ENCODE data around the gene FBXL7. TPM values are rescaled to one million over a fixed set of nuclear protein-coding genes. Genes with fewer than 3 reads are reported as not detected.
"Not testable (repeated sequence)": the region's sequence is repeated elsewhere in the genome, so short reads cannot be mapped to it uniquely, and the experiment has no call there.

Gene FBXL7
- polyA plus RNA-seq, 4 donors, result 0.22 to 4.2 (median 2.7) TPM

GRCh38 chr5:15852217-15852616 is 352.2 kb downstream of the FBXL7 start:
- no peaks in the 10 kb centered on the region for H3K36me3 ChIP-seq (ENCODE audit: control insufficient read depth in 3 of 3, insufficient read depth in 2 of 3, low read depth in 1 of 3, low read length in 3 of 3)
- FAIRE-seq, result no peak
- 68 to 89% (median 72%) methylated on average over 3 of the region's 3 CpGs for WGBS, 3 donors
- H3K9me3 ChIP-seq (ENCODE audit: control insufficient read depth in 2 of 2, insufficient read depth in 1 of 2, low read depth in 1 of 2, low read length in 1 of 2), result no peaks in the 10 kb centered on the region
- H3K4me3 ChIP-seq (ENCODE audit: low read depth in 1 of 3, low read length in 3 of 3), result no peak overlapping the region
- H3K4me1 ChIP-seq (ENCODE audit: control insufficient read depth in 3 of 3, insufficient read depth in 2 of 3, low read depth in 1 of 3, low read length in 2 of 3), result no peaks in the 10 kb centered on the region
- no peaks in the 10 kb centered on the region for H3K27me3 ChIP-seq (ENCODE audit: control insufficient read depth in 3 of 3, insufficient read depth in 3 of 3, low read length in 3 of 3)
- no peak overlapping the region for H3K27ac ChIP-seq (ENCODE audit: low read depth in 1 of 3, low read length in 2 of 3)
- DNase-seq, result no peak

- Histone ChIP-seq H3K9me3 (ENCODE audit: control insufficient read depth in 2 of 2, insufficient read depth in 1 of 2, low read depth in 1 of 2, low read length in 1 of 2) (no peaks in the 10 kb centered on the region), H3K36me3 (ENCODE audit: control insufficient read depth in 3 of 3, insufficient read depth in 2 of 3, low read depth in 1 of 3, low read length in 3 of 3) (no peaks in the 10 kb centered on the region), H3K4me1 (ENCODE audit: control insufficient read depth in 3 of 3, insufficient read depth in 2 of 3, low read depth in 1 of 3, low read length in 2 of 3) (no peaks in the 10 kb centered on the region), H3K4me3 (ENCODE audit: low read depth in 1 of 3, low read length in 3 of 3) (no peak overlapping the region), H3K27ac (ENCODE audit: low read depth in 1 of 3, low read length in 2 of 3) (no peak overlapping the region), H3K27me3 (ENCODE audit: control insufficient read depth in 3 of 3, insufficient read depth in 3 of 3, low read length in 3 of 3) (no peaks in the 10 kb centered on the region)
- FAIRE-seq, result no peak
- DNase-seq, result no peak
- 91 to 92% (median 92%) methylated on average over 1 of the region's 1 CpG for WGBS, 3 donors
Observed at GRCh38 chr5:15852949-15853348, 353.0 kb downstream of the FBXL7 start.

- Histone ChIP-seq H3K27me3 (ENCODE audit: control insufficient read depth in 3 of 3, insufficient read depth in 3 of 3, low read length in 3 of 3) (no peaks in the 10 kb centered on the region), H3K9me3 (ENCODE audit: control insufficient read depth in 2 of 2, insufficient read depth in 1 of 2, low read depth in 1 of 2, low read length in 1 of 2) (peaks cover 0 to 5% of the 10 kb centered on the region in 2 donors), H3K36me3 (ENCODE audit: control insufficient read depth in 3 of 3, insufficient read depth in 2 of 3, low read depth in 1 of 3, low read length in 3 of 3) (no peaks in the 10 kb centered on the region), H3K4me1 (ENCODE audit: control insufficient read depth in 3 of 3, insufficient read depth in 2 of 3, low read depth in 1 of 3, low read length in 2 of 3) (no peaks in the 10 kb centered on the region), H3K27ac (ENCODE audit: low read depth in 1 of 3, low read length in 2 of 3) (no peak overlapping the region), H3K4me3 (ENCODE audit: low read depth in 1 of 3, low read length in 3 of 3) (no peak overlapping the region)
- WGBS, 3 donors, result 53 to 61% (median 60%) methylated on average over 1 of the region's 1 CpG
- DNase-seq (no peak), FAIRE-seq (no peak)
Observed at GRCh38 chr5:15858326-15858725, 358.3 kb downstream of the FBXL7 start.

GRCh38 chr5:15864536-15865215 is 364.7 kb downstream of the FBXL7 start:
- no peaks in the 10 kb centered on the region for H3K36me3 ChIP-seq (ENCODE audit: control insufficient read depth in 3 of 3, insufficient read depth in 2 of 3, low read depth in 1 of 3, low read length in 3 of 3)
- no peaks in the 10 kb centered on the region for H3K27me3 ChIP-seq (ENCODE audit: control insufficient read depth in 3 of 3, insufficient read depth in 3 of 3, low read length in 3 of 3)
- no peak for DNase-seq
- peaks cover 0 to 10% of the 10 kb centered on the region in 2 donors for H3K9me3 ChIP-seq (ENCODE audit: control insufficient read depth in 2 of 2, insufficient read depth in 1 of 2, low read depth in 1 of 2, low read length in 1 of 2)
- H3K4me1 ChIP-seq (ENCODE audit: control insufficient read depth in 3 of 3, insufficient read depth in 2 of 3, low read depth in 1 of 3, low read length in 2 of 3), result no peaks in the 10 kb centered on the region
- H3K4me3 ChIP-seq (ENCODE audit: low read depth in 1 of 3, low read length in 3 of 3), result no peak overlapping the region
- WGBS, 3 donors, result 81 to 84% (median 82%) methylated on average over 4 of the region's 4 CpGs
- no peak overlapping the region for H3K27ac ChIP-seq (ENCODE audit: low read depth in 1 of 3, low read length in 2 of 3)
- no peak for FAIRE-seq

- not testable (repeated sequence) for H3K27ac ChIP-seq (ENCODE audit: low read depth in 1 of 3, low read length in 2 of 3); H3K27me3 ChIP-seq (ENCODE audit: control insufficient read depth in 3 of 3, insufficient read depth in 3 of 3, low read length in 3 of 3); H3K36me3 ChIP-seq (ENCODE audit: control insufficient read depth in 3 of 3, insufficient read depth in 2 of 3, low read depth in 1 of 3, low read length in 3 of 3); FAIRE-seq; H3K4me1 ChIP-seq (ENCODE audit: control insufficient read depth in 3 of 3, insufficient read depth in 2 of 3, low read depth in 1 of 3, low read length in 2 of 3); DNase-seq; H3K4me3 ChIP-seq (ENCODE audit: low read depth in 1 of 3, low read length in 3 of 3)
- WGBS, 3 donors, result 63 to 80% (median 67%) methylated on average over 1 of the region's 1 CpG
- H3K9me3 ChIP-seq (ENCODE audit: control insufficient read depth in 2 of 2, insufficient read depth in 1 of 2, low read depth in 1 of 2, low read length in 1 of 2), result peaks cover 0 to 12% of the 10 kb centered on the region in 2 donors
Observed at GRCh38 chr5:15872259-15872658, 372.3 kb downstream of the FBXL7 start.

- H3K27ac ChIP-seq (ENCODE audit: low read depth in 1 of 3, low read length in 2 of 3), result no peak overlapping the region
- DNase-seq, result no peak
- FAIRE-seq, result no peak
- WGBS, 3 donors, result 66 to 79% (median 69%) methylated on average over 5 of the region's 5 CpGs
- no peaks in the 10 kb centered on the region for H3K27me3 ChIP-seq (ENCODE audit: control insufficient read depth in 3 of 3, insufficient read depth in 3 of 3, low read length in 3 of 3)
- H3K36me3 ChIP-seq (ENCODE audit: control insufficient read depth in 3 of 3, insufficient read depth in 2 of 3, low read depth in 1 of 3, low read length in 3 of 3), result no peaks in the 10 kb centered on the region
- H3K4me3 ChIP-seq (ENCODE audit: low read depth in 1 of 3, low read length in 3 of 3), result no peak overlapping the region
- peaks cover 0 to 4% of the 10 kb centered on the region in 2 donors for H3K9me3 ChIP-seq (ENCODE audit: control insufficient read depth in 2 of 2, insufficient read depth in 1 of 2, low read depth in 1 of 2, low read length in 1 of 2)
- no peaks in the 10 kb centered on the region for H3K4me1 ChIP-seq (ENCODE audit: control insufficient read depth in 3 of 3, insufficient read depth in 2 of 3, low read depth in 1 of 3, low read length in 2 of 3)
Observed at GRCh38 chr5:15877914-15878313, 377.9 kb downstream of the FBXL7 start.

GRCh38 chr5:15880201-15880600 is 380.2 kb downstream of the FBXL7 start:
- Histone ChIP-seq H3K27me3 (ENCODE audit: control insufficient read depth in 3 of 3, insufficient read depth in 3 of 3, low read length in 3 of 3) (no peaks in the 10 kb centered on the region), H3K4me3 (ENCODE audit: low read depth in 1 of 3, low read length in 3 of 3) (no peak overlapping the region), H3K4me1 (ENCODE audit: control insufficient read depth in 3 of 3, insufficient read depth in 2 of 3, low read depth in 1 of 3, low read length in 2 of 3) (no peaks in the 10 kb centered on the region), H3K36me3 (ENCODE audit: control insufficient read depth in 3 of 3, insufficient read depth in 2 of 3, low read depth in 1 of 3, low read length in 3 of 3) (no peaks in the 10 kb centered on the region), H3K27ac (ENCODE audit: low read depth in 1 of 3, low read length in 2 of 3) (no peak overlapping the region), H3K9me3 (ENCODE audit: control insufficient read depth in 2 of 2, insufficient read depth in 1 of 2, low read depth in 1 of 2, low read length in 1 of 2) (peaks cover 0 to 4% of the 10 kb centered on the region in 2 donors)
- DNase-seq, result no peak
- WGBS, 3 donors, result 40 to 65% (median 44%) methylated on average over 3 of the region's 3 CpGs
- no peak for FAIRE-seq

- 61 to 81% (median 65%) methylated on average over 3 of the region's 3 CpGs for WGBS, 3 donors
- H3K9me3 ChIP-seq (ENCODE audit: control insufficient read depth in 2 of 2, insufficient read depth in 1 of 2, low read depth in 1 of 2, low read length in 1 of 2), result peaks cover 0 to 4% of the 10 kb centered on the region in 2 donors
- H3K4me3 ChIP-seq (ENCODE audit: low read depth in 1 of 3, low read length in 3 of 3), result no peak overlapping the region
- no peaks in the 10 kb centered on the region for H3K4me1 ChIP-seq (ENCODE audit: control insufficient read depth in 3 of 3, insufficient read depth in 2 of 3, low read depth in 1 of 3, low read length in 2 of 3)
- H3K36me3 ChIP-seq (ENCODE audit: control insufficient read depth in 3 of 3, insufficient read depth in 2 of 3, low read depth in 1 of 3, low read length in 3 of 3), result no peaks in the 10 kb centered on the region
- FAIRE-seq (no peak), DNase-seq (no peak)
- no peak overlapping the region for H3K27ac ChIP-seq (ENCODE audit: low read depth in 1 of 3, low read length in 2 of 3)
- no peaks in the 10 kb centered on the region for H3K27me3 ChIP-seq (ENCODE audit: control insufficient read depth in 3 of 3, insufficient read depth in 3 of 3, low read length in 3 of 3)
Observed at GRCh38 chr5:15885156-15885555, 385.2 kb downstream of the FBXL7 start.

- FAIRE-seq (no peak), DNase-seq (no peak)
- Histone ChIP-seq H3K9me3 (ENCODE audit: control insufficient read depth in 2 of 2, insufficient read depth in 1 of 2, low read depth in 1 of 2, low read length in 1 of 2) (peaks cover 0 to 4% of the 10 kb centered on the region in 2 donors), H3K36me3 (ENCODE audit: control insufficient read depth in 3 of 3, insufficient read depth in 2 of 3, low read depth in 1 of 3, low read length in 3 of 3) (no peaks in the 10 kb centered on the region), H3K4me3 (ENCODE audit: low read depth in 1 of 3, low read length in 3 of 3) (no peak overlapping the region), H3K27ac (ENCODE audit: low read depth in 1 of 3, low read length in 2 of 3) (no peak overlapping the region), H3K27me3 (ENCODE audit: control insufficient read depth in 3 of 3, insufficient read depth in 3 of 3, low read length in 3 of 3) (no peaks in the 10 kb centered on the region), H3K4me1 (ENCODE audit: control insufficient read depth in 3 of 3, insufficient read depth in 2 of 3, low read depth in 1 of 3, low read length in 2 of 3) (no peaks in the 10 kb centered on the region)
- 64 to 85% (median 72%) methylated on average over 1 of the region's 1 CpG for WGBS, 3 donors
Observed at GRCh38 chr5:15886156-15886555, 386.2 kb downstream of the FBXL7 start.
